SK-N-MC (cell line): Measurements from ENCODE around the gene KRTAP5-1.

Experiments
- DNase-seq: peaks from one replicate; pipeline ENCODE4 v3.0.0-alpha.2; 2011; ENCODE audit warnings: low read depth, low spot score
- H3K27ac ChIP-seq: fragments of 200-600 bp; sonication (generic); 2 replicates; pipeline ENCODE4 v1.5.1; 2016; ENCODE audit warnings: mixed run types
- H3K36me3 ChIP-seq: fragments of 200-600 bp; sonication (generic); 2 replicates; pipeline ENCODE4 v1.6.1; 2017; ENCODE audit warnings: antibody characterized with exemption, low read length, mixed read lengths; ENCODE audit not compliant: insufficient read depth
- H3K4me3 ChIP-seq: fragments of 200-600 bp; sonication (generic); 2 replicates; pipeline ENCODE4 v1.5.1; 2016
- H3K9ac ChIP-seq: fragments of 200-600 bp; sonication (generic); 2 replicates; pipeline ENCODE4 v1.8.0; 2017; ENCODE audit warnings: mixed run types, mixed read lengths; ENCODE audit not compliant: insufficient read length
- H3K9me3 ChIP-seq: fragments of 200-600 bp; sonication (generic); 2 replicates; pipeline ENCODE4 v1.6.1; 2017; ENCODE audit warnings: low read depth, mild to moderate bottlenecking, antibody characterized with exemption, low read length, moderate library complexity, mixed read lengths
- EZH2 ChIP-seq: fragments of 200-600 bp; sonication (generic); IDR thresholded peaks from one replicate; pipeline ENCODE4 v1.6.1; 2017; ENCODE audit warnings: antibody characterized with exemption
- FOXP2 ChIP-seq: optimal IDR thresholded peaks from 2 replicates; pipeline ENCODE3; 2011; ENCODE audit warnings: mild to moderate bottlenecking, moderate library complexity; ENCODE audit not compliant: insufficient read depth; ENCODE audit errors: extremely low read length, control extremely low read depth
- POLR2AphosphoS5 ChIP-seq: IDR thresholded peaks from 2 replicates; pipeline ENCODE4 v1.6.1; 2012; ENCODE audit warnings: mild to moderate bottlenecking, low read depth, low read length, borderline replicate concordance

The KRTAP5-1 gene

DNA sequence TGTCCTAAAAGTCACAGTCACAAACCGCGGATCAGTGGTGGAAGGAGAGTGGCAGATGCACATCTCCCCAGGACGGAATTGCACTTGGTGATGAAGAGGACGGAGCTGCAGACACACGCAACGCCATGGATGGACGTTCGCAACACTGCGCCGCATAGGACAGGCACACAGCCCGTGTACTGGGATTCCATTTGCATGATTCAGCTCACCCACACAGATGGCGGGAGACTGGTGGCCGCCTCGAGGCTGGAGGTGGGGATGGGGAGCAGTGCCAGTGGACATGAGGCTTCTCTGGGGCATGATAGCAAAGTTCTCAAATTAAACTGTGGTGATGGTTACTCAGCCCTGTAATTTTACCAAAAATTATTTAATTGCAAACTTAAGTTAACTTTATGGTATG lies 50.4 kb downstream of the KRTAP5-1 start:
- Histone ChIP-seq H3K9ac (no peak overlapping the region), H3K9me3 (no peaks in the 10 kb centered on the region), H3K27ac (no peak overlapping the region), H3K36me3 (no peaks in the 10 kb centered on the region), H3K4me3 (no peak overlapping the region)
- no peak for DNase-seq
- TF ChIP-seq EZH2 (no peak), FOXP2 (no peak), POLR2AphosphoS5 (no peak)
